ACC112 (cell line): Measurements from ENCODE around the gene ADRB2.
"Not testable (repeated sequence)": the region's sequence is repeated elsewhere in the genome, so short reads cannot be mapped to it uniquely, and the experiment has no call there.

ENCODE experiments used
- H2AFZ ChIP-seq: fragments of 200-600 bp; sonication (generic); one replicate; pipeline ENCODE4 v1.6.0; 2017; ENCODE audit warnings: antibody characterized with exemption, low read length; ENCODE audit not compliant: unreplicated experiment
- H3K27ac ChIP-seq: fragments of 200-600 bp; sonication (generic); 2 replicates; pipeline ENCODE4 v1.5.1; 2014; ENCODE audit warnings: low read depth, mild to moderate bottlenecking, antibody characterized with exemption, low read length, moderate library complexity
- H3K27me3 ChIP-seq: fragments of 200-600 bp; sonication (generic); 2 replicates; pipeline ENCODE4 v1.6.1; 2014; ENCODE audit warnings: mild to moderate bottlenecking, antibody characterized with exemption, low read length, moderate library complexity, mixed read lengths; ENCODE audit not compliant: insufficient read depth
- H3K36me3 ChIP-seq: fragments of 200-600 bp; sonication (generic); 2 replicates; pipeline ENCODE4 v1.6.1; 2016; ENCODE audit warnings: mild to moderate bottlenecking, antibody characterized with exemption, low read length, moderate library complexity, mixed read lengths; ENCODE audit not compliant: insufficient read depth
- H3K4me1 ChIP-seq: fragments of 200-600 bp; sonication (generic); one replicate; pipeline ENCODE4 v1.6.1; 2016; ENCODE audit warnings: low read length, mixed read lengths; ENCODE audit not compliant: insufficient read depth, unreplicated experiment, control insufficient read depth
- H3K4me3 ChIP-seq: fragments of 200-600 bp; sonication (generic); 2 replicates; pipeline ENCODE4 v1.5.1; 2014; ENCODE audit warnings: mild to moderate bottlenecking, low read depth, low read length
- H3K79me2 ChIP-seq: fragments of 200-600 bp; sonication (generic); one replicate; pipeline ENCODE4 v1.6.0; 2016; ENCODE audit warnings: low read length; ENCODE audit not compliant: control insufficient read depth, unreplicated experiment, insufficient read depth

The ADRB2 gene

GRCh38 chr5:148873120-148873519 lies 46.7 kb downstream of the ADRB2 start:
- H3K36me3 ChIP-seq: no peaks in the 10 kb centered on the region
- H3K4me1 ChIP-seq: peaks cover 23% of the 10 kb centered on the region
- no peak overlapping the region for H2AFZ ChIP-seq
- H3K79me2 ChIP-seq: no peaks in the 10 kb centered on the region
- no peak overlapping the region for H3K27ac ChIP-seq
- H3K27me3 ChIP-seq: no peaks in the 10 kb centered on the region
- H3K4me3 ChIP-seq: no peak overlapping the region

GRCh38 chr5:148873690-148874485 lies 47.5 kb downstream of the ADRB2 start:
- H3K27ac ChIP-seq: no peak overlapping the region
- H3K4me1 ChIP-seq: peaks cover 23% of the 10 kb centered on the region
- no peaks in the 10 kb centered on the region for H3K36me3 ChIP-seq
- no peak overlapping the region for H3K4me3 ChIP-seq
- H3K79me2 ChIP-seq: no peaks in the 10 kb centered on the region
- no peaks in the 10 kb centered on the region for H3K27me3 ChIP-seq
- no peak overlapping the region for H2AFZ ChIP-seq

GRCh38 chr5:148875205-148875875 lies 48.9 kb downstream of the ADRB2 start:
- Histone ChIP-seq H3K4me1 (peaks cover 18% of the 10 kb centered on the region), H3K79me2 (no peaks in the 10 kb centered on the region), H3K27ac (no peak overlapping the region), H3K36me3 (no peaks in the 10 kb centered on the region), H3K4me3 (no peak overlapping the region), H3K27me3 (no peaks in the 10 kb centered on the region), H2AFZ (no peak overlapping the region)

- H3K27ac ChIP-seq, H3K36me3 ChIP-seq, H3K79me2 ChIP-seq, H2AFZ ChIP-seq, H3K4me3 ChIP-seq, H3K27me3 ChIP-seq: not testable (repeated sequence)
- H3K4me1 ChIP-seq: peaks cover 17% of the 10 kb centered on the region
Observed at GRCh38 chr5:148877436-148877835, 51.0 kb downstream of the ADRB2 start.
